Measurements from ENCODE around the gene NMRAL1.

Gene NMRAL1

DNA sequence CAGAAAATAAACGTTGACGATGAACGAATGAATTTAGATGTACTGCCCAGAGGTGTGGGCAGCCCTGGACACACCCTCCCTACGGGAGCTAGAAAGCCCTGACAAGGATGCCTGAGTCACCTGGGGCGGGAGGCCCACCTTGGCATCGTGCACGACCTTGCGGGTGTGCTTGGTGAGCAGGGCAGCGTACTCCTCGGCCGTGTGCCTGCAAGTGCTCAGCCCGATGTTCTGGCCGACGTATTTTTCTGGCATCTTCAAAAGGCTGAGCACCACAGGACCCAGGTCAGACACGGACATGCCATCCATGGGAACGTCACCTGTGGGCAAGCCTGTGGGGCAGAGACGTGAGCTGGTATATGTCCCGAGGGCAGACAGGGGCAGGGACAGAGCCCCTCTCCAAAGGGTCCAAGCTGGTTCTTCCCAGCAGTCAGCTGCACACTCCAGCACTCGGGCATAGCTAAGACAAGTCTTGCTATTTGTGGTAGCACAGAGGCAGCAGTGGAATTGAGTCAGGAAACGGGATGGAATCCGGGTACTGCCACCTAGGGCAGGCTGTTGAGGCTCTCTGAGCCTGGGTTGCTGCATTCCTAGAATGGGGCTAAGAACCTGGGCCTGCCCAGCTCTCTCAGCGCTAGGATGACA is 10.8 kb downstream of the NMRAL1 start:
- H3K4me1 ChIP-seq (ENCODE audit: control insufficient read depth, insufficient read depth, low read length) = peaks cover 10% of the 10 kb centered on the region
- H3K27ac ChIP-seq (ENCODE audit: low read depth, low read length) = no peak overlapping the region
- no peak overlapping the region for H3K4me3 ChIP-seq (ENCODE audit: low read depth, low read length)
- H3K9me3 ChIP-seq (ENCODE audit: control insufficient read depth, insufficient read depth, low read depth, low read length) = no peaks in the 10 kb centered on the region
- no peak overlapping the region for H3K9ac ChIP-seq (ENCODE audit: low read length)
- H3K36me3 ChIP-seq (ENCODE audit: control insufficient read depth, insufficient read depth, low read length) = peaks cover 57% of the 10 kb centered on the region
- no peaks in the 10 kb centered on the region for H3K27me3 ChIP-seq (ENCODE audit: control insufficient read depth, insufficient read depth, low read length)

DNA sequence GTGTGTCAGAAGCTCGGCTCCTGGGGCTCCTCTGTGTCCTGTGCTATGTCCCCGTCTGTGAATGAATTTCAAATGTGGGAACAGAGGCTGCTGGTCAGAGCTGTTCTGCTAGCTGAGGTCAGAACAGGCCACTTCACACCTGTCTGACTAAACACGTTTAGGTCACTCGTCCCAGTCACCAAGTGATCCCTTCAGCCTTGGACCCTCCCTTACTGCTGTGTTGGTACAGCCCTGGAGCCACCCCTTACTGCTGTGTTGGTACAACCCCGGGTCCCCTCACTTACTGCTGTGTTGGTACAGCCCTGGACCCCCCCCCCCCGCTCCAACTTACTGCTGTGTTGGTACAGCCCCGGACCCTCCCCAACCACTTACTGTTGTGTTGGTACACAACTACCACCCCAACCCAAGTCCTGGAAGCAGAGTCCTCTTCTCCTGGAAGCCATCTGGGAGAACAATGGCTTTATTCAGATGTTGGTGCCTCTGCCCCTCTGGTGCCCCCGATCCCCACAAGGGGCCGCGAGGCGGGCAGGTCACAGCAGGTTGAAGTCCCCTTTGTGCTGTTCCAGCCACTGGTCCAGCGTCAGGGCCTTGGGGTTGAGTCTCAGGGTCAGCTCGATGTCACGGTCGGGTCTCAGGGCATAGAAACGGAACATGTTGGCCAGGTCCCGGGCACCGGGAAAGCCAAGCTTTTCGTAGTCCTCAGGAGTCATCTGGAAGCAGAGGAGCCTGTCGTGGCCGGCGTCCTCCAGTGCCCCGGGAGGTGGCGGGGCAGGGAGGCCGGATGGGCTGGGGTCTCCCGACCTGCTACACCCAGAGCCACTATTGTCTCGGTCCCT is 13.0 kb downstream of the NMRAL1 start:
- Histone ChIP-seq H3K4me1 (ENCODE audit: control insufficient read depth, insufficient read depth, low read length) (peaks cover 10% of the 10 kb centered on the region), H3K9ac (ENCODE audit: low read length) (no peak overlapping the region), H3K27me3 (ENCODE audit: control insufficient read depth, insufficient read depth, low read length) (no peaks in the 10 kb centered on the region), H3K9me3 (ENCODE audit: control insufficient read depth, insufficient read depth, low read depth, low read length) (no peaks in the 10 kb centered on the region), H3K36me3 (ENCODE audit: control insufficient read depth, insufficient read depth, low read length) (peaks cover 56% of the 10 kb centered on the region), H3K4me3 (ENCODE audit: low read depth, low read length) (no peak overlapping the region), H3K27ac (ENCODE audit: low read depth, low read length) (peak overlapping the region; percentile 13; the same call in 1 of the 2 replicates)

DNA sequence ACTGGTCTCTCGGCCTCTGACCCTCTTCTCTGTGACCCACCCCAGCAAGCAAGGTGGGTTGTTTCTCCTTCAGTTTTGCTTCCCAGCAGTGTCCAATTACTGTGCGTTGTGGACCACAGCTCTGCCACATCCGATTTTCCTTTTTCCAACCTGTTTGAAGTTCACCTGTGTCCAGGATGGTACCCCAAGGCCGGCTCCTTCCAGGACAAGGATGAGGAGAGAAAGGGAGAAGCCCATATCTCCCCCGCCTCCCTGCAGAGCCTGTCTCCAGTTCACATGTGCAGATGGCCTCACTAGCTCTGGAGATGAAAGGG is 13.5 kb downstream of the NMRAL1 start:
- no peaks in the 10 kb centered on the region for H3K9me3 ChIP-seq (ENCODE audit: control insufficient read depth, insufficient read depth, low read depth, low read length)
- H3K27ac ChIP-seq (ENCODE audit: low read depth, low read length) = no peak overlapping the region
- H3K27me3 ChIP-seq (ENCODE audit: control insufficient read depth, insufficient read depth, low read length) = no peaks in the 10 kb centered on the region
- peaks cover 56% of the 10 kb centered on the region for H3K36me3 ChIP-seq (ENCODE audit: control insufficient read depth, insufficient read depth, low read length)
- no peak overlapping the region for H3K9ac ChIP-seq (ENCODE audit: low read length)
- peaks cover 10% of the 10 kb centered on the region for H3K4me1 ChIP-seq (ENCODE audit: control insufficient read depth, insufficient read depth, low read length)
- no peak overlapping the region for H3K4me3 ChIP-seq (ENCODE audit: low read depth, low read length)

DNA sequence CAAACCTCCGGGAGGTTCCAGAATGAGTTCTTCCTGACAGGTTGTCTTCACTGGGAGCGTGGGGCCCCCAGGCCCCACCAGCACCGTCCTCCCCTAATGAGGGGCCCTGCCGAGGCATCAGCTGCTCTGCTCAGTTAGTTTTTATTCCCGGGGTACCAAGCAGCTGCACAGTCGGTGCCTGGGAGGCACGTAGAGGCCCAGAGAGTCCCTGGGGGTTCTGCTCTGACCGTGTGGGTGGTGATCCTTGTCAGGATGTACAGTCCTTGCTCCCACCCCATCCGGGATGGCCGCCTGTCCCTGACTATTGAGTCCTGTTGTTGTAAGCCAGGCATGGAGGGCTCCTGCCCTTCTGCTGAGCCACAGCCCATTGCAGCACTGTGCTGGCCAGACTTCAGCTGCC is 18.5 kb downstream of the NMRAL1 start:
- Histone ChIP-seq H3K27me3 (ENCODE audit: control insufficient read depth, insufficient read depth, low read length) (no peaks in the 10 kb centered on the region), H3K36me3 (ENCODE audit: control insufficient read depth, insufficient read depth, low read length) (peaks cover 65% of the 10 kb centered on the region), H3K9me3 (ENCODE audit: control insufficient read depth, insufficient read depth, low read depth, low read length) (no peaks in the 10 kb centered on the region), H3K4me1 (ENCODE audit: control insufficient read depth, insufficient read depth, low read length) (peaks cover 2% of the 10 kb centered on the region; the same call in 1 of the 2 replicates), H3K9ac (ENCODE audit: low read length) (no peak overlapping the region), H3K4me3 (ENCODE audit: low read depth, low read length) (no peak overlapping the region), H3K27ac (ENCODE audit: low read depth, low read length) (no peak overlapping the region)

DNA sequence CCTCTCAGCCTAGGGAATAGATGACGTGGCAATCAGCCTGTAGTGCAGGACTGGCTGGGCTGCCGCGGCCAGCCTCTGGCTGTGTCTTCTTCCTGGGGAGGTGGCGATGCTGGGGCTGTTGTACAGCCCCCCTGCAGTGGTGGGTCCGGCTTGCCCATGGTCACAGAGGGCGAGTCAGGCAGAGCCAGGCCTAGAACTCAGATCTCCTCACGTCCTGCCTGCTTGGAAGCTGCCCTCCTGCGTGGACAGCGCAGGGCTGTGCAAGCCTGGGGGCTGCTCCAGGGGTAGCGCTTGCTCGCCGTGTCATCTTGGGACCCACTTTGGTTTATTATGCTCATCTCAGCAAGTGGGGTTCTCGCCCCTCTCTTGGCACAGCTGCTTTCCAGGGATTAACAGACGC is 19.3 kb downstream of the NMRAL1 start:
- no peak overlapping the region for H3K27ac ChIP-seq (ENCODE audit: low read depth, low read length)
- H3K9me3 ChIP-seq (ENCODE audit: control insufficient read depth, insufficient read depth, low read depth, low read length) = no peaks in the 10 kb centered on the region
- peaks cover 73% of the 10 kb centered on the region for H3K36me3 ChIP-seq (ENCODE audit: control insufficient read depth, insufficient read depth, low read length)
- no peak overlapping the region for H3K9ac ChIP-seq (ENCODE audit: low read length)
- no peaks in the 10 kb centered on the region for H3K27me3 ChIP-seq (ENCODE audit: control insufficient read depth, insufficient read depth, low read length)
- H3K4me1 ChIP-seq (ENCODE audit: control insufficient read depth, insufficient read depth, low read length) = no peaks in the 10 kb centered on the region
- no peak overlapping the region for H3K4me3 ChIP-seq (ENCODE audit: low read depth, low read length)

DNA sequence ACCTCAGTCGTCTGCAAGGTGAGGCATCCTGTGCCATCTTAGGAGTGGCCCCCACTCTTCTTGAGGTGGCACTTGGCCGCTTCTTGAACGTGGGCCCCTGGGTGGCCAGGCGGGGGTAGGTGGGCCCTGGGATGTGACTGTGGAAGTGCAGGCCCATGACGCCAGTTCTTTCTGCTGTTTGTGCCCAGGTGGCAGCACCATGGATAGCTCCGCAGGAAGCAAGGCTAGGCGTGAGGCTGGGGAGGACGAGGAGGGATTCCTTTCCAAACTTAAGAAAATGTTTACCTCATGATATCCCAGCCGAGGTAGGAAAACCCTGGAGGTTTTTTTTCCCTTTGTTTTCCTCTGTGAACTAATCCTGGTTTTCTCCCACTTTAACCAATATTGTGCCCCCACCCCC is 19.8 kb downstream of the NMRAL1 start:
- no peak overlapping the region for H3K27ac ChIP-seq (ENCODE audit: low read depth, low read length)
- no peak overlapping the region for H3K9ac ChIP-seq (ENCODE audit: low read length)
- no peaks in the 10 kb centered on the region for H3K9me3 ChIP-seq (ENCODE audit: control insufficient read depth, insufficient read depth, low read depth, low read length)
- no peaks in the 10 kb centered on the region for H3K4me1 ChIP-seq (ENCODE audit: control insufficient read depth, insufficient read depth, low read length)
- H3K36me3 ChIP-seq (ENCODE audit: control insufficient read depth, insufficient read depth, low read length) = peaks cover 78% of the 10 kb centered on the region
- no peak overlapping the region for H3K4me3 ChIP-seq (ENCODE audit: low read depth, low read length)
- H3K27me3 ChIP-seq (ENCODE audit: control insufficient read depth, insufficient read depth, low read length) = no peaks in the 10 kb centered on the region

DNA sequence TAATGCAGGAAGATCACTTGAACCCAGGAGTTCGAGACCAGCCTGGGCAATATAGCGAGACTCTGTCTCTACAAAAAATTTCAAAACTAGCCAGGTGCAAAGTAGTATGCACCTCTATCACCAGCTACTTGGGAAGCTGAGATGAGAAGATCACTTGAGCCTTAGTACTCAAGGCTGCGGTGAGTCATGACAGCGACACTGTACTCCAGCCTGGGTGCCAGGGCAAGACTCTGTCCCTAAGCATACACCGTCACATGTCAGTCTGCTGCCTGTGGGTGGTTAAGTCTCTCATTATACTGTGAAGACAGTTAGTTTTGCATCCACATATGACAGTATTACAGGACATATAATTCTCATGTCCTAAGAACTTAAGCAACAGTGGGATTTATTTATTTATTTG is 21.8 kb downstream of the NMRAL1 start:
- no peaks in the 10 kb centered on the region for H3K9me3 ChIP-seq (ENCODE audit: control insufficient read depth, insufficient read depth, low read depth, low read length)
- no peak overlapping the region for H3K9ac ChIP-seq (ENCODE audit: low read length)
- H3K4me1 ChIP-seq (ENCODE audit: control insufficient read depth, insufficient read depth, low read length) = no peaks in the 10 kb centered on the region
- H3K4me3 ChIP-seq (ENCODE audit: low read depth, low read length) = no peak overlapping the region
- H3K27me3 ChIP-seq (ENCODE audit: control insufficient read depth, insufficient read depth, low read length) = no peaks in the 10 kb centered on the region
- peaks cover 85% of the 10 kb centered on the region for H3K36me3 ChIP-seq (ENCODE audit: control insufficient read depth, insufficient read depth, low read length)
- H3K27ac ChIP-seq (ENCODE audit: low read depth, low read length) = no peak overlapping the region

DNA sequence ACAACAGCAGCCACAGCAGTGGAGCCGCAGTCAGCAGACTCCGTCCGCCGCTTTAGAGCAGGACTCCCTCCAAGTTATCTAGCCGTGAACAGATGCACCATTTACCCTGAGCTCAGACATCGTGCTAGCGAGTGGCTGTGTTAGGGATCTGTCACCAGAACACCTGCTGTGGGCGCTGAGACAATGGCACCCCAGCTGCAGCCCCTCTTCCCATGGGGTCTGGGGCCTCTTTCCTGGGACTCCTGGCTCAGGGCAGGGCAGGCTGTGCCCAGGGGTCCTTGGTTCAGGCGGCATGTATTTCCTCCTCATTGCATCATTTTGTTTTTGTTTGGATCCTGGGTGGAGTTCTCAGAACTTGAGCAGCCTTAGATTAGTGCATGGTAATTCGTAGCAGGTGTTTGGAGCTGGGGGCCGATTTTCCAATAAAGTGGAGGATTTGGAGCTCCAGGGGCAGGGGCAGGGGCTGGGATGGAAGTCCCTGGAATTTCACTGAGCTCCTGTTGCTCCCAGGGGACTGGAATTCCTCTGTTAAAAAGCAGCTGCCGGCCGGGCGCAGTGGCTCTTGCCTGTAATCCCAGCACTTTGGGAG is 23.4 kb downstream of the NMRAL1 start:
- Histone ChIP-seq H3K27ac (ENCODE audit: low read depth, low read length) (no peak overlapping the region), H3K9me3 (ENCODE audit: control insufficient read depth, insufficient read depth, low read depth, low read length) (no peaks in the 10 kb centered on the region), H3K4me1 (ENCODE audit: control insufficient read depth, insufficient read depth, low read length) (no peaks in the 10 kb centered on the region), H3K36me3 (ENCODE audit: control insufficient read depth, insufficient read depth, low read length) (peaks cover 86% of the 10 kb centered on the region), H3K4me3 (ENCODE audit: low read depth, low read length) (no peak overlapping the region), H3K27me3 (ENCODE audit: control insufficient read depth, insufficient read depth, low read length) (no peaks in the 10 kb centered on the region), H3K9ac (ENCODE audit: low read length) (no peak overlapping the region)

DNA sequence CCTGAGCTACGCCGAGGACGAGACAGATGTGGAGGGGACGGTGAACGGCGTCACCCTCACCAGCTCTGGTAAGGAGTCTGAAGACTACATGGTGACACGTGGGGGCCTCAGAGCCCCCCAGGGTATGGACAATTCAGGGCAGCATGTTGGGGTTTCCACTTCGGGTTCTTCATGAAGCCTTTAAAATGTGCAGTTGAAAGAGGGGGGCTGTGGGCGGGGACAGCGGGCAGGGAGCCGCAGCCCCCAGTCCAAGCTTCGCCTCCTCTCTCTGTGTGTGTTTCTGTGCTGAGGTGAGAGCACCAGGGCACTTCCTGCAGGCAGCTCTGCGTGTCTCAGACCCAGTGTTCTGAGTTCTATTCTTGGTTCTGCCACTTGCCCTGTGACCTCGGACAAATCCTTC is 24.0 kb downstream of the NMRAL1 start:
- no peak overlapping the region for H3K4me3 ChIP-seq (ENCODE audit: low read depth, low read length)
- no peak overlapping the region for H3K9ac ChIP-seq (ENCODE audit: low read length)
- H3K9me3 ChIP-seq (ENCODE audit: control insufficient read depth, insufficient read depth, low read depth, low read length) = no peaks in the 10 kb centered on the region
- no peaks in the 10 kb centered on the region for H3K27me3 ChIP-seq (ENCODE audit: control insufficient read depth, insufficient read depth, low read length)
- no peaks in the 10 kb centered on the region for H3K4me1 ChIP-seq (ENCODE audit: control insufficient read depth, insufficient read depth, low read length)
- peaks cover 85% of the 10 kb centered on the region for H3K36me3 ChIP-seq (ENCODE audit: control insufficient read depth, insufficient read depth, low read length)
- no peak overlapping the region for H3K27ac ChIP-seq (ENCODE audit: low read depth, low read length)

DNA sequence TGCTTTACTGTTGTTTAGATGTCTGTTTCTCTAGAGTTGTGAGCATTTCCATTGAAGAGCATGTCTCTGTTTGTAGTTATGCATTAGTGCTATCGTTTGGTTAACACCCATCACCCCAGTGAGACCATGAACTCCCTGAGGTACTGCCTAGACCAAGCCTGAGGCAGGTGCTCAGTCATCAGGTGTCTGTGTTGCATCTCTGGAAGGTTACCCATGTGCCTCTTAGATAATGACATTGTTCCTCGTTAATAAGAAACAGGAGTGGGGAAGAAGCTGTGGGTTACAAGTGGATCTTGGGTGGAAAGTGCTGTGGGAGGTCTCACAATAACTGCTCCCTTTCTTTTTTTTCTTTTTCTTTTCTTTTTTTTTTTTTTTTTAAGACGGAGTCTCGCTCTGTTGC is 30.4 kb downstream of the NMRAL1 start:
- Histone ChIP-seq H3K36me3 (ENCODE audit: control insufficient read depth, insufficient read depth, low read length) (peaks cover 92% of the 10 kb centered on the region), H3K9me3 (ENCODE audit: control insufficient read depth, insufficient read depth, low read depth, low read length) (no peaks in the 10 kb centered on the region), H3K4me1 (ENCODE audit: control insufficient read depth, insufficient read depth, low read length) (no peaks in the 10 kb centered on the region), H3K27me3 (ENCODE audit: control insufficient read depth, insufficient read depth, low read length) (no peaks in the 10 kb centered on the region), H3K4me3 (ENCODE audit: low read depth, low read length) (no peak overlapping the region), H3K27ac (ENCODE audit: low read depth, low read length) (no peak overlapping the region), H3K9ac (ENCODE audit: low read length) (no peak overlapping the region)

DNA sequence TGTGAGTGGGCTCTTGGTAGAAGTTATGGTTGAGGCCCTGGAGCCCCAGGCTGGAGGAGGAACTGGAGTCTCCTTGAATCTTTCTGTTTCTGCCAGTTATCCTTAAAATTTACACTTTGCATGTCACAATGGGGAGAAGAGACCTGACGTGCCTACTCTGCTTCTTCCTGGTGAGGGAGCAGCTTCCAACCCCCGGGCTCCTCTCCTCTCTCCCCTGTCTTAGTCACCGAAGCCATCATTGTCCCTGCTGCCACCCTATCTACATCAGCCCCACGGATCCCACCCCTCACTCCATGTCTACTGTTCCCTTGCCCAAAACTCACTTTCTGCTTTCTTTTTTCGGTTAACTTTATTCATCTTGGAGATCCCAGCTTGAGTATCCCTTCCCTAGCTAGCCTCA is 31.2 kb downstream of the NMRAL1 start:
- Histone ChIP-seq H3K9ac (ENCODE audit: low read length) (no peak overlapping the region), H3K27me3 (ENCODE audit: control insufficient read depth, insufficient read depth, low read length) (no peaks in the 10 kb centered on the region), H3K4me1 (ENCODE audit: control insufficient read depth, insufficient read depth, low read length) (no peaks in the 10 kb centered on the region), H3K27ac (ENCODE audit: low read depth, low read length) (no peak overlapping the region), H3K9me3 (ENCODE audit: control insufficient read depth, insufficient read depth, low read depth, low read length) (no peaks in the 10 kb centered on the region), H3K36me3 (ENCODE audit: control insufficient read depth, insufficient read depth, low read length) (peaks cover 92% of the 10 kb centered on the region), H3K4me3 (ENCODE audit: low read depth, low read length) (no peak overlapping the region)
